A673 (cell line): Measurements from ENCODE around the gene EFCAB11. TPM values are rescaled to one million over a fixed set of nuclear protein-coding genes. Genes with fewer than 3 reads are reported as not detected.
A peak's percentile ranks its signal among the peaks of the same experiment; 100 is the strongest.

ENCODE experiments used
- BruUV-seq: library from RNA; stranded (reverse); fragments of 400-500 nt; replicated peaks from 2 replicates; lab custom pipeline; 2021; lab: Mats Ljungman, UMichigan
- CTCF ChIA-PET: fragments of 300-600 bp; sonication (Branson Sonifier 250); formaldehyde crosslinking; loops from one replicate; lab custom pipeline; 2022; ENCODE audit warnings: antibody characterized with exemption; lab: Charles Lee
- POLR2A ChIA-PET: fragments of 300-600 bp; sonication (Branson Sonifier 250); formaldehyde crosslinking; loops from one replicate; lab custom pipeline; 2022; ENCODE audit warnings: antibody characterized with exemption; ENCODE audit not compliant: low non-redundant PET; lab: Charles Lee
- DNase-seq: peaks from one replicate; pipeline ENCODE4 v3.0.0-alpha.2; 2015; ENCODE audit warnings: low spot score
- H3K27ac ChIP-seq: fragments of 200-600 bp; sonication (generic); 2 replicates; pipeline ENCODE4 v1.5.1; 2016; ENCODE audit warnings: mixed run types, low read depth, mild to moderate bottlenecking, mixed read lengths, antibody characterized with exemption, low read length; ENCODE audit not compliant: poor library complexity, severe bottlenecking
- H3K27me3 ChIP-seq: fragments of 200-600 bp; sonication (generic); replicated peaks from 2 replicates; pipeline ENCODE4 v1.6.1; 2017; ENCODE audit warnings: mixed run types, low read depth, mild to moderate bottlenecking, mixed read lengths, antibody characterized with exemption, low read length; ENCODE audit not compliant: insufficient read depth, poor library complexity
- H3K36me3 ChIP-seq: fragments of 200-600 bp; sonication (generic); 2 replicates; pipeline ENCODE4 v1.6.1; 2016; ENCODE audit warnings: mixed run types, mild to moderate bottlenecking, mixed read lengths, antibody characterized with exemption, low read length; ENCODE audit not compliant: insufficient read depth, poor library complexity, severe bottlenecking
- H3K4me1 ChIP-seq: fragments of 200-600 bp; sonication (generic); 2 replicates; pipeline ENCODE4 v1.6.1; 2017; ENCODE audit warnings: mixed run types, mild to moderate bottlenecking, mixed read lengths, antibody characterized with exemption, low read length; ENCODE audit not compliant: insufficient read depth, poor library complexity, severe bottlenecking
- H3K4me3 ChIP-seq: fragments of 200-600 bp; sonication (generic); 2 replicates; pipeline ENCODE4 v1.5.1; 2016; ENCODE audit warnings: low read depth, mixed run types, mild to moderate bottlenecking, mixed read lengths, low read length; ENCODE audit not compliant: poor library complexity, severe bottlenecking
- H3K9me3 ChIP-seq: fragments of 200-600 bp; sonication (generic); 2 replicates; pipeline ENCODE4 v1.6.1; 2016; ENCODE audit warnings: mixed run types, low read depth, mild to moderate bottlenecking, mixed read lengths, antibody characterized with exemption, low read length; ENCODE audit not compliant: poor library complexity, severe bottlenecking
- EZH2 ChIP-seq: fragments of 200-600 bp; sonication (generic); IDR thresholded peaks from 2 replicates; pipeline ENCODE4 v1.6.1; 2017; ENCODE audit warnings: borderline replicate concordance, low read depth, mild to moderate bottlenecking, mixed read lengths, antibody characterized with exemption, low read length; ENCODE audit not compliant: poor library complexity, severe bottlenecking
- intact Hi-C: fragments of 100-400 bp; cut with micrococcal nuclease; formaldehyde crosslinking; loops from one replicate; pipeline ENCODE4 v1.10.0; 2022; ENCODE audit not compliant: unreplicated experiment
- total RNA-seq: library from RNA; stranded (reverse); gene quantifications from 2 replicates; pipeline ENCODE4 v1.2.3, GENCODE V29; 2021
- TF ChIP-seq, protein P1 (sequence below): fragments of 300-800, 200-600 bp; sonication (generic); conservative IDR thresholded peaks from 2 replicates; pipeline ENCODE4 v1.5.1; 2017; ENCODE audit warnings: low read depth, mild to moderate bottlenecking, antibody characterized with exemption, low read length, moderate library complexity, mixed read lengths

Gene EFCAB11
- total RNA-seq, 1 experiment from 2014 or later = 8.4 TPM

DNA sequence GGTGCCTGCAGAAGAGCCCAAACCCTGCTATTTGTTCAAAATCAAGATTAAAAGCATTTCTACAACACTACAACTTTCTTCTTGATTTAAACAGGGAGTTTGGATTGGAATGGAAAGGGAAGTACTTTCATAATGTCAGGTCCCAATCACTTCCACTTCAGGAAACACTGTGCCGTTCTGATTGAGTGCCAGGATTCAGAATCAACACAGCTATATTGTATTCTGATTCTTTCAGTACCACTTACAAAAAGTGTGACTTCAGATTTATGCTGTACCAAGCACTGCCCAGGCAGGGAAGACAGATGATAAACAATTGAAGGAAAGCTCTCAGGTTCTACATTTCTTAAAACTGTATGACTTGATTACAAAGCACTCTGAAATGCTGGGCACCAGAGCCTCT lies 4.4 kb upstream of the EFCAB11 start:
- intact Hi-C loops = no loop called here
- Histone ChIP-seq H3K9me3 (no peaks in the 10 kb centered on the region), H3K4me3 (no peak overlapping the region), H3K27me3 (no peaks in the 10 kb centered on the region), H3K27ac (no peak overlapping the region), H3K36me3 (peaks cover 27% of the 10 kb centered on the region), H3K4me1 (peaks cover 4% of the 10 kb centered on the region)
- no peak for DNase-seq
- no peak for TF ChIP-seq EZH2
- TF ChIP-seq, protein P1, sequence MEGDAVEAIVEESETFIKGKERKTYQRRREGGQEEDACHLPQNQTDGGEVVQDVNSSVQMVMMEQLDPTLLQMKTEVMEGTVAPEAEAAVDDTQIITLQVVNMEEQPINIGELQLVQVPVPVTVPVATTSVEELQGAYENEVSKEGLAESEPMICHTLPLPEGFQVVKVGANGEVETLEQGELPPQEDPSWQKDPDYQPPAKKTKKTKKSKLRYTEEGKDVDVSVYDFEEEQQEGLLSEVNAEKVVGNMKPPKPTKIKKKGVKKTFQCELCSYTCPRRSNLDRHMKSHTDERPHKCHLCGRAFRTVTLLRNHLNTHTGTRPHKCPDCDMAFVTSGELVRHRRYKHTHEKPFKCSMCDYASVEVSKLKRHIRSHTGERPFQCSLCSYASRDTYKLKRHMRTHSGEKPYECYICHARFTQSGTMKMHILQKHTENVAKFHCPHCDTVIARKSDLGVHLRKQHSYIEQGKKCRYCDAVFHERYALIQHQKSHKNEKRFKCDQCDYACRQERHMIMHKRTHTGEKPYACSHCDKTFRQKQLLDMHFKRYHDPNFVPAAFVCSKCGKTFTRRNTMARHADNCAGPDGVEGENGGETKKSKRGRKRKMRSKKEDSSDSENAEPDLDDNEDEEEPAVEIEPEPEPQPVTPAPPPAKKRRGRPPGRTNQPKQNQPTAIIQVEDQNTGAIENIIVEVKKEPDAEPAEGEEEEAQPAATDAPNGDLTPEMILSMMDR = no peak
- POLR2A ChIA-PET = no interaction called here
- CTCF ChIA-PET = no interaction called here
- no TSS peak for BruUV-seq

DNA sequence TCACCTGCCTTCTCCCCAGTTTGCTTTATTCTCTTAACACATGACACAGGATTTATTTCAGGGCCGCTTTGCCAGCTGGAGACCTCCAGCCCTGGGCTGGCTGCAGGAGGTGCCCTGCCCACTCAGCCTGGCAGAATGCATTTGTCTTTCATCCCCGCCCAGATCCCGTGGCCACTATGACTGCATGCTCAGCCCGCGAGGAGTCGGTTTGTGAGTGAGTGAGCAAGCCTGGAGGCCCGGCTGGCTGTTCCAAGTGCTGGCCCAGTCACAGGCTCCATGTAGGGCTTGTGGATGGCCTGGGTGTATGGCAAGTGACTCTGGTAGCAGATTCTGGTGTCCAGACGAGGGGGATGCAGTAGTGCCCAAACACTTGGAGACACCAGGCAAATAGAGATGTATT lies 3.3 kb upstream of the EFCAB11 start:
- POLR2A ChIA-PET = no interaction called here
- Histone ChIP-seq H3K4me1 (peaks cover 12% of the 10 kb centered on the region), H3K27me3 (no peaks in the 10 kb centered on the region), H3K4me3 (peak overlapping the region; percentile 95), H3K27ac (no peak overlapping the region), H3K36me3 (peaks cover 16% of the 10 kb centered on the region), H3K9me3 (no peaks in the 10 kb centered on the region)
- intact Hi-C loops = no loop called here
- CTCF ChIA-PET = no interaction called here
- TF ChIP-seq EZH2 = no peak
- TF ChIP-seq, protein P1 = no peak
- DNase-seq = no peak
- BruUV-seq = no TSS peak

DNA sequence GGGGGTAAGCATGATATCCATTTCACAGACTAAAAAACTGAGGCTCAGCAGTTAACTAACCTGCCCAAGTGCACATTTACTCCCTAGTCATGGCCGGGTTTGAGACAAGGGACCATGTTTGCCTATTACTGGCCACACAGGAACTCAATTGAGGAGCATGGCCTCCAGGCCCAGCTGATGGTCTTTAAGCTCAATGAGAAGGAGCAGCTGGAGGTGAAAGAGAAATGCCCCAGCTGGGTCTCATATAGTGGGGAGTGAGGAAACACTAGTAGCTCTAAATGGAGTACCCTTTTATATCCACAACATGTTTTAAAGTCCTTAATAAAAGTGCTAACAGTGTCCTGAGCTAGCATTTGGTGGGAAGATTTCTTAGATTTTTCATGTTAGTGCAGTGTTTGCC lies 2.8 kb upstream of the EFCAB11 start:
- H3K4me3 ChIP-seq = peak overlapping the region; percentile 95
- TF ChIP-seq EZH2 = no peak
- TF ChIP-seq, protein P1 = no peak
- no peaks in the 10 kb centered on the region for H3K9me3 ChIP-seq
- DNase-seq = no peak
- TSS peak; percentile 53 for BruUV-seq
- no peak overlapping the region for H3K27ac ChIP-seq
- H3K36me3 ChIP-seq = peaks cover 13% of the 10 kb centered on the region
- intact Hi-C loops = no loop called here
- H3K27me3 ChIP-seq = no peaks in the 10 kb centered on the region
- CTCF ChIA-PET = no interaction called here
- H3K4me1 ChIP-seq = peaks cover 12% of the 10 kb centered on the region
- POLR2A ChIA-PET = no interaction called here
